H1 (cell line): ENCODE data around the gene F11R. TPM values are rescaled to one million over a fixed set of nuclear protein-coding genes. Genes with fewer than 3 reads are reported as not detected.

Source experiments
- CREB1 ChIP-seq: IDR thresholded peaks from 2 replicates; pipeline ENCODE4 v1.6.1; 2012; ENCODE audit warnings: inconsistent platforms
- GABPA ChIP-seq: IDR thresholded peaks from 2 replicates; pipeline ENCODE4 v1.6.1; 2011; ENCODE audit warnings: mild to moderate bottlenecking, low read length, moderate library complexity, borderline replicate concordance; ENCODE audit not compliant: insufficient read depth
- KDM1A ChIP-seq: fragments of 200-600, 300-600 bp; sonication (generic); IDR thresholded peaks from 2 replicates; pipeline ENCODE4 v1.7.1; 2016; ENCODE audit warnings: mild to moderate bottlenecking, low read length, borderline replicate concordance
- SIX5 ChIP-seq: IDR thresholded peaks from 2 replicates; pipeline ENCODE4 v1.6.1; 2011; ENCODE audit warnings: mild to moderate bottlenecking, low read depth, low read length
- SP4 ChIP-seq: IDR thresholded peaks from 2 replicates; pipeline ENCODE4 v1.6.1; 2012; ENCODE audit warnings: low read length, inconsistent platforms
- polyA plus RNA-seq, 7 experiments: library from polyadenylated mRNA; depleted of rRNA in 3 of 7; stranded (reverse) in 5 of 7; unstranded in 2 of 7; fragments of >200 nt in 5 of 7; fragments of 200-250 nt in 2 of 7; gene quantifications; 1 replicate in 5 of 7; 2 replicates in 1 of 7; 4 replicates in 1 of 7; pipeline versions ENCODE4 v1.2.1 to v1.2.3, GENCODE V29; 2011 to 2013; ENCODE audit warnings: missing spikeins in 2 of 7, mixed read lengths in 2 of 7
- total RNA-seq: library from RNA; stranded (reverse); fragmentation: NEBNext Ultra II Directional; extraction: Animal tissue kit (Norgen Biotek cat#: 25700); gene quantifications from 2 replicates; pipeline ENCODE4 v1.2.1, GENCODE V29; 2021

F11R gene
- total and polyA plus RNA-seq, 2 of the 8 experiments (the other 6 are each of a cell fraction or from before 2014, with no cell fraction given): 159 to 200 TPM

GRCh38 chr1:161054232-161054631 lies 33.3 kb upstream of the F11R start (continued):
- TF ChIP-seq GABPA: no peak
- TF ChIP-seq CREB1: no peak
- TF ChIP-seq KDM1A: no peak
- TF ChIP-seq SP4: no peak
- no peak for TF ChIP-seq SIX5
- TF ChIP-seq, all 59 proteins: peak for 0
